HG03565 (cell line): ENCODE results near the gene OR2D2.
"Not testable (repeated sequence)": the region's sequence is repeated elsewhere in the genome, so short reads cannot be mapped to it uniquely, and the experiment has no call there.

Experiments used
- ATAC-seq: cut with Tn5 transposase; IDR thresholded peaks from one replicate; pipeline ENCODE4 v1.9.1; 2021; ENCODE audit warnings: mild to moderate bottlenecking, moderate library complexity; ENCODE audit not compliant: unreplicated experiment

The OR2D2 gene

GRCh38 chr11:6887711-6888110, 4.6 kb downstream of the OR2D2 start:
- not testable (repeated sequence) for ATAC-seq

GRCh38 chr11:6882751-6883150, 9.5 kb downstream of the OR2D2 start:
- no peak for ATAC-seq

- no peak for ATAC-seq
Measured at GRCh38 chr11:6876914-6877313, 15.4 kb downstream of the OR2D2 start.

- ATAC-seq = no peak
Measured at GRCh38 chr11:6876325-6876724, 16.0 kb downstream of the OR2D2 start, which contains the start of gene OR10A4. OR10A4 (plus strand) TSS chr11:6876625; CDS start chr11:6876648, 23 bp downstream.

- no peak for ATAC-seq
Measured at GRCh38 chr11:6875761-6876160, 16.5 kb downstream of the OR2D2 start.

- no peak for ATAC-seq
Measured at GRCh38 chr11:6871278-6871677, 21.0 kb downstream of the OR2D2 start.

GRCh38 chr11:6864438-6864837, 27.9 kb downstream of the OR2D2 start:
- no peak for ATAC-seq

GRCh38 chr11:6862961-6863360, 29.3 kb downstream of the OR2D2 start, which contains the start of gene OR10A2:
OR10A2 (plus strand) TSS chr11:6863057; CDS start chr11:6869755, 6,698 bp downstream.
- no peak for ATAC-seq

- peak; percentile 95 for ATAC-seq
Measured at GRCh38 chr11:6856871-6857270, 35.4 kb downstream of the OR2D2 start.

GRCh38 chr11:6855971-6856541, 36.2 kb downstream of the OR2D2 start:
- ATAC-seq = no peak

GRCh38 chr11:6854801-6855200, 37.5 kb downstream of the OR2D2 start:
- not testable (repeated sequence) for ATAC-seq

GRCh38 chr11:6850526-6850925, 41.8 kb downstream of the OR2D2 start:
- ATAC-seq = no peak

GRCh38 chr11:6845383-6845782, 46.9 kb downstream of the OR2D2 start, which contains the start of gene OR10A5:
OR10A5 (plus strand) TSS chr11:6845683; CDS start chr11:6845683, 0 bp downstream.
- no peak for ATAC-seq

GRCh38 chr11:6844356-6844755, 47.9 kb downstream of the OR2D2 start:
- ATAC-seq = no peak

GRCh38 chr11:6843670-6844069, 48.6 kb downstream of the OR2D2 start:
- ATAC-seq = no peak

- peak; percentile 63 for ATAC-seq
Measured at GRCh38 chr11:6841694-6842093, 50.6 kb downstream of the OR2D2 start.
